Stimulated activated CD8-positive, alpha-beta memory T cell treated with anti-CD3 and anti-CD28 coated beads, Interleukin-7, amount 100 ng/mL, for 48 hours (primary cell): ENCODE measurements around the gene ASCL1.
A peak's percentile ranks its signal among the peaks of the same experiment; 100 is the strongest.

ENCODE experiments used
- DNase-seq, 2 donors: peaks; one replicate each; pipeline ENCODE4 v3.0.0-alpha.2; 2020; ENCODE audit warnings: low read depth in 1 of 2; ENCODE audit errors: extremely low read depth in 1 of 2

The ASCL1 gene

GRCh38 chr12:102957339-102958050 lies at the start of gene ASCL1:
TSS of gene ASCL1 (plus strand) at chr12:102957674. CDS start at chr12:102958245, 571 bp downstream.
- no peak for DNase-seq

- DNase-seq: no peak
These were observed 49.6 kb upstream of the ASCL1 start for GRCh38 chr12:102907918-102908317.

- DNase-seq: no peak
These were observed 47.3 kb upstream of the ASCL1 start for GRCh38 chr12:102910137-102910536.

GRCh38 chr12:102910792-102911191 lies 46.7 kb upstream of the ASCL1 start:
- no peak for DNase-seq

GRCh38 chr12:102911320-102911719 lies 46.2 kb upstream of the ASCL1 start:
- no peak for DNase-seq

- no peak for DNase-seq
These were observed 45.2 kb upstream of the ASCL1 start for GRCh38 chr12:102912258-102912657.

- DNase-seq: no peak
These were observed 43.8 kb upstream of the ASCL1 start for GRCh38 chr12:102913453-102914226.

GRCh38 chr12:102916252-102917025 lies 41.0 kb upstream of the ASCL1 start:
- no peak for DNase-seq

GRCh38 chr12:102917026-102917787 lies 40.3 kb upstream of the ASCL1 start, which contains the start of gene PAH:
TSS of gene PAH (minus strand) at chr12:102917244. CDS start at chr12:102917130, 114 bp downstream.
- peak in 1 of 2 donors; percentile 1 for DNase-seq

- no peak for DNase-seq
These were observed 38.6 kb upstream of the ASCL1 start for GRCh38 chr12:102918840-102919239.

GRCh38 chr12:102920271-102920670 lies 37.2 kb upstream of the ASCL1 start:
- no peak for DNase-seq

GRCh38 chr12:102921240-102921639 lies 36.2 kb upstream of the ASCL1 start:
- no peak for DNase-seq

GRCh38 chr12:102927220-102927619 lies 30.3 kb upstream of the ASCL1 start:
- DNase-seq: no peak

- DNase-seq: no peak
These were observed 24.3 kb upstream of the ASCL1 start for GRCh38 chr12:102933168-102933567.

- no peak for DNase-seq
These were observed 18.4 kb upstream of the ASCL1 start for GRCh38 chr12:102939059-102939458.

- no peak for DNase-seq
These were observed 17.7 kb upstream of the ASCL1 start for GRCh38 chr12:102939670-102940222.

- DNase-seq: no peak
These were observed 11.4 kb upstream of the ASCL1 start for GRCh38 chr12:102946042-102946441.

GRCh38 chr12:102948941-102949352 lies 8.5 kb upstream of the ASCL1 start:
- peak in 1 of 2 donors; percentile 4 for DNase-seq

- DNase-seq: no peak
These were observed 7.1 kb upstream of the ASCL1 start for GRCh38 chr12:102950107-102950949.
